MM.1S (cell line): Measurements from ENCODE around the gene MUC22.
A peak's percentile ranks its signal among the peaks of the same experiment; 100 is the strongest.

Source experiments
- DNase-seq: peaks from one replicate; pipeline ENCODE4 v3.0.0-alpha.2; 2015
- H2AFZ ChIP-seq: fragments of 300-600 bp; sonication (generic); 2 replicates; pipeline ENCODE4 v1.6.0; 2016; ENCODE audit warnings: antibody characterized with exemption, low read length
- H3F3A ChIP-seq: fragments of 300-600 bp; sonication (generic); 2 replicates; pipeline ENCODE4 v1.6.1; 2016; ENCODE audit warnings: mild to moderate bottlenecking, antibody characterized with exemption, low read length, moderate library complexity, mixed read lengths; ENCODE audit not compliant: insufficient read depth
- H3K27ac ChIP-seq: fragments of 300-600 bp; sonication (generic); 2 replicates; pipeline ENCODE4 v1.5.1; 2016; ENCODE audit warnings: mild to moderate bottlenecking, low read length
- H3K27me3 ChIP-seq: fragments of 300-600 bp; sonication (generic); replicated peaks from 2 replicates; pipeline ENCODE4 v1.6.0; 2016; ENCODE audit warnings: low read length; ENCODE audit not compliant: insufficient read depth
- H3K36me3 ChIP-seq: fragments of 300-600 bp; sonication (generic); replicated peaks from 2 replicates; pipeline ENCODE4 v1.6.1; 2016; ENCODE audit warnings: mild to moderate bottlenecking, low read length, mixed read lengths; ENCODE audit not compliant: insufficient read depth
- H3K4me1 ChIP-seq: fragments of 300-600 bp; sonication (generic); 2 replicates; pipeline ENCODE4 v1.6.1; 2016; ENCODE audit warnings: low read length, mixed read lengths
- H3K4me2 ChIP-seq: fragments of 300-600 bp; sonication (generic); 2 replicates; pipeline ENCODE4 v1.6.0; 2016; ENCODE audit warnings: low read depth, low read length
- H3K4me3 ChIP-seq: fragments of 300-600 bp; sonication (generic); 2 replicates; pipeline ENCODE4 v1.5.1; 2016; ENCODE audit warnings: low read length, mixed read lengths
- H3K79me2 ChIP-seq: fragments of 300-600 bp; sonication (generic); 2 replicates; pipeline ENCODE4 v1.6.1; 2016; ENCODE audit warnings: mixed run types, low read length, mixed read lengths
- H3K9ac ChIP-seq: fragments of 300-600 bp; sonication (generic); 2 replicates; pipeline ENCODE4 v1.6.1; 2016; ENCODE audit warnings: low read length, mixed read lengths
- H3K9me2 ChIP-seq: fragments of 300-600 bp; sonication (generic); replicated peaks from 2 replicates; pipeline ENCODE4 v1.6.1; 2016; ENCODE audit warnings: mild to moderate bottlenecking, low read length, mixed read lengths; ENCODE audit not compliant: insufficient read depth
- H3K9me3 ChIP-seq: fragments of 300-600 bp; sonication (generic); replicated peaks from 2 replicates; pipeline ENCODE4 v1.6.1; 2016; ENCODE audit warnings: mild to moderate bottlenecking, low read length, mixed read lengths; ENCODE audit not compliant: insufficient read depth
- H4K20me1 ChIP-seq: fragments of 300-600 bp; sonication (generic); 2 replicates; pipeline ENCODE4 v1.6.1; 2016; ENCODE audit warnings: mild to moderate bottlenecking, low read length, moderate library complexity, mixed read lengths; ENCODE audit not compliant: insufficient read depth
- EZH2 ChIP-seq: fragments of 300-600 bp; sonication (generic); optimal IDR thresholded peaks from 2 replicates; pipeline ENCODE3; 2017; ENCODE audit warnings: low read depth, mild to moderate bottlenecking, antibody characterized with exemption, low read length, mixed read lengths
- EZH2phosphoT487 ChIP-seq: fragments of 300-600 bp; sonication (generic); IDR thresholded peaks from 2 replicates; pipeline ENCODE4 v1.6.1; 2018; ENCODE audit warnings: antibody characterized with exemption, low read length
- TF ChIP-seq, protein P1 (sequence below): fragments of 300-600 bp; sonication (generic); IDR thresholded peaks from 2 replicates; pipeline ENCODE4 v1.5.1; 2016; ENCODE audit warnings: antibody characterized with exemption, low read length, mixed read lengths

Gene MUC22

DNA sequence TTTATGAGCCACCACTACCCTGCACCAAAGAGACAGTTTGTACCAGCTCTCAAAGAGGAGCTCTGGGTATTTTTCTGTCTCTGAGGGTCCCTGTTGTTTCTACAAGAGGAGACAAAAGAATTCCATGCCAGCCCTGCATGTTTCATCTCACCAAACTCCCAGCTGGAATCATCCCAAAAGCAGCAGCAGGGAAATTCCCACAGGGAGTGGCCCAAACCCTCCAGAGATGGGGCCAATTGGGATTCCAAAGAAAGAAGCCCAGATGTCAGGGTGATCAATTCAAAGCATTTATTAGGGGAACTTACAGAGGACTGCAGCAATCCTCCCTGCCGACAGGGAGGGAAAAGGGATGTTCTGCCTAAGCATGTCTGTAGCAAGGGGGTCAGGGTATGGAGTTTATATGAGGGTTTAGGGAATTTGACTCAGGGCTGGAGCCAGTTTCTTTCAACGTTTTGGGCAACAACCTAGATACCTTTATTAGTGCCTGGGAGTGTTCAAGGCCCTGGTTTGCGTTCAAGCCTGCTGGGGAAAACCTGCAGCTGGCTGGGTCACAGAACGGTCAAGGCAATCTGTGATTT lies 47.2 kb downstream of the MUC22 start:
- no peaks in the 10 kb centered on the region for H3K36me3 ChIP-seq
- H3K27ac ChIP-seq, result no peak overlapping the region
- no peak overlapping the region for H2AFZ ChIP-seq
- no peaks in the 10 kb centered on the region for H3K9me2 ChIP-seq
- no peak overlapping the region for H3K4me2 ChIP-seq
- H3K27me3 ChIP-seq, result peaks cover 3% of the 10 kb centered on the region; the same call in 1 of the 2 replicates
- H3F3A ChIP-seq, result no peaks in the 10 kb centered on the region
- no peaks in the 10 kb centered on the region for H3K4me1 ChIP-seq
- DNase-seq, result no peak
- H3K9ac ChIP-seq, result no peak overlapping the region
- no peak overlapping the region for H3K4me3 ChIP-seq
- no peaks in the 10 kb centered on the region for H4K20me1 ChIP-seq
- H3K79me2 ChIP-seq, result no peaks in the 10 kb centered on the region
- TF ChIP-seq EZH2phosphoT487 (no peak), EZH2 (no peak)
- TF ChIP-seq, protein P1, sequence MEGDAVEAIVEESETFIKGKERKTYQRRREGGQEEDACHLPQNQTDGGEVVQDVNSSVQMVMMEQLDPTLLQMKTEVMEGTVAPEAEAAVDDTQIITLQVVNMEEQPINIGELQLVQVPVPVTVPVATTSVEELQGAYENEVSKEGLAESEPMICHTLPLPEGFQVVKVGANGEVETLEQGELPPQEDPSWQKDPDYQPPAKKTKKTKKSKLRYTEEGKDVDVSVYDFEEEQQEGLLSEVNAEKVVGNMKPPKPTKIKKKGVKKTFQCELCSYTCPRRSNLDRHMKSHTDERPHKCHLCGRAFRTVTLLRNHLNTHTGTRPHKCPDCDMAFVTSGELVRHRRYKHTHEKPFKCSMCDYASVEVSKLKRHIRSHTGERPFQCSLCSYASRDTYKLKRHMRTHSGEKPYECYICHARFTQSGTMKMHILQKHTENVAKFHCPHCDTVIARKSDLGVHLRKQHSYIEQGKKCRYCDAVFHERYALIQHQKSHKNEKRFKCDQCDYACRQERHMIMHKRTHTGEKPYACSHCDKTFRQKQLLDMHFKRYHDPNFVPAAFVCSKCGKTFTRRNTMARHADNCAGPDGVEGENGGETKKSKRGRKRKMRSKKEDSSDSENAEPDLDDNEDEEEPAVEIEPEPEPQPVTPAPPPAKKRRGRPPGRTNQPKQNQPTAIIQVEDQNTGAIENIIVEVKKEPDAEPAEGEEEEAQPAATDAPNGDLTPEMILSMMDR, result no peak
- no peaks in the 10 kb centered on the region for H3K9me3 ChIP-seq

DNA sequence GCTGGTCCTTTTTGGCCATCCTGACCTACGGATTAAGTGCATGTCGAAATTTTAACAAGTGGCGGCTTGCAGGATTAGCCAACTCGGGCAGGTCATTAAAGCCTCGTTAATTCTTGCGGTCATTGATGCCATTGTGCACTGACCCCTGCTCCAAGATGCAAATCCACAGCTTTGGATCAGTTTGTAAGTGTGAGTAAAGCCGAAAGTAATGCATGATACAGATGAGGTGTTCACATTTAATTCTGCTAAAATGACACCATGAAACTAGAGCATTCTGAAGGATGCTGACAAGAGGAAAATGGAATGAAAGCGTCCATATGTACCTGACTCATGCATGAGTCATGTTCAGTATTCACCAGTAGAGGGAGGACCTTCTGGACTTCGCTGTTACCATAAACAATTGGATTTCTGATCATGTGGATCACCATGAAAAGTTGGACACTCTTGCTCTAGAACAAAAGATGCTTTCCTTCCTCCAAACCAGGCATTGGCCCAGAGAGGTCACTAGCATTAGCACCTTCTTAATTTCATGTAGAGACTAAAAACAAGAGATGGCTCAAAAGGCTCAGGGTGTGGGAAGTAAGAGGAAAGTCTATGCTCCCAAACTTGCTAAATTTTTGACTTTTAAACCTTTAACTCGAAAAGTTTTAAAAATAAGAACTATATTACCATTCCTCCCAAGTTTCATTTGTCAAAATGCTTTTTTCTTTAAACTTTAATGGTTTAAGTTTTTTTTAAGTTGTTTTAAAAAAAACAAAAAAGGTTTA lies 48.0 kb downstream of the MUC22 start:
- H3K9me2 ChIP-seq, result no peaks in the 10 kb centered on the region
- no peak for DNase-seq
- no peak overlapping the region for H2AFZ ChIP-seq
- H3K9me3 ChIP-seq, result no peaks in the 10 kb centered on the region
- H4K20me1 ChIP-seq, result no peaks in the 10 kb centered on the region
- H3K4me1 ChIP-seq, result no peaks in the 10 kb centered on the region
- no peaks in the 10 kb centered on the region for H3F3A ChIP-seq
- no peaks in the 10 kb centered on the region for H3K79me2 ChIP-seq
- TF ChIP-seq EZH2 (no peak), EZH2phosphoT487 (no peak)
- TF ChIP-seq, protein P1, result peak; percentile 62
- H3K36me3 ChIP-seq, result no peaks in the 10 kb centered on the region
- H3K9ac ChIP-seq, result no peak overlapping the region
- H3K4me2 ChIP-seq, result no peak overlapping the region
- no peak overlapping the region for H3K4me3 ChIP-seq
- H3K27ac ChIP-seq, result no peak overlapping the region
- peaks cover 3% of the 10 kb centered on the region; the same call in 1 of the 2 replicates for H3K27me3 ChIP-seq

DNA sequence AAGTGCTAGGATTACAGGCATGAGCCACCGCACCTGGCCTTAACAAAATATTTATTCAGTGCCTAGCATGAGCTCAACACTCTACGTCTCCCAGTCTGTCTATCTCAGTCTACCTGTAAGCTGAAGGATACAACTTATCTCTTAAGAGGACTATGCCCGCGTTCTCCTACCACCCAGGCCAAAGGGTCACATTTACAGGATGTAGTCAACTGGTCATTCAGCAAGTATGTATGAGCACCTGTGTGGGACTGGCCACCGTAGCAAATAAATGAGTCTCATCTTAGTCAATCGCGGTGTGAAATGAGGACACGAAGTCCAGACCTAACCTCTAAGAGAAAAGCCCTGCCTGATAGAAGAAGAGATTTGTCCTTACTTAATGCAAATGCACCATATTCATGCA lies 49.9 kb downstream of the MUC22 start:
- Histone ChIP-seq H3K4me1 (no peaks in the 10 kb centered on the region), H3K9ac (no peak overlapping the region), H3K36me3 (no peaks in the 10 kb centered on the region), H3F3A (no peaks in the 10 kb centered on the region), H3K4me2 (no peak overlapping the region), H3K9me3 (no peaks in the 10 kb centered on the region), H3K4me3 (no peak overlapping the region), H3K27ac (no peak overlapping the region), H3K27me3 (peaks cover 3% of the 10 kb centered on the region; the same call in 1 of the 2 replicates), H4K20me1 (no peaks in the 10 kb centered on the region), H2AFZ (no peak overlapping the region), H3K9me2 (no peaks in the 10 kb centered on the region), H3K79me2 (no peaks in the 10 kb centered on the region)
- TF ChIP-seq EZH2phosphoT487 (no peak), EZH2 (no peak)
- TF ChIP-seq, protein P1, result no peak
- no peak for DNase-seq
